WTC11 (cell line): ENCODE results near the gene DNAH1. TPM values are rescaled to one million over a fixed set of nuclear protein-coding genes. Genes with fewer than 3 reads are reported as not detected.

Experiments
- ATAC-seq: fragments of 200-7000 bp; cut with Tn5 transposase; 2 replicates; pipeline ENCODE4 v1.10.0; 2021; ENCODE audit warnings: mild to moderate bottlenecking, moderate library complexity
- CTCF ChIA-PET: fragments of 300-600 bp; sonication (Branson Sonifier 250); formaldehyde crosslinking; loops from one replicate; lab custom pipeline; 2021; ENCODE audit warnings: antibody characterized with exemption; lab: Charles Lee
- POLR2A ChIA-PET: fragments of 350-600 bp; sonication (Branson Sonifier 250); formaldehyde crosslinking; loops from one replicate; lab custom pipeline; 2021; ENCODE audit warnings: antibody characterized with exemption; lab: Charles Lee
- DNase-seq: peaks from one replicate; pipeline ENCODE4 v3.0.0; 2021; ENCODE audit warnings: low spot score
- H3K27ac Mint-ChIP-seq: 2 replicates; pipeline ENCODE4 v1.8.0; 2021; ENCODE audit warnings: mixed read lengths
- H3K27me3 Mint-ChIP-seq: 2 replicates; pipeline ENCODE4 v1.8.0; 2021; ENCODE audit warnings: low read depth, mild to moderate bottlenecking, moderate library complexity, mixed read lengths
- H3K36me3 Mint-ChIP-seq: 2 replicates; pipeline ENCODE4 v1.8.0; 2021; ENCODE audit warnings: mixed read lengths
- H3K4me1 Mint-ChIP-seq: 2 replicates; pipeline ENCODE4 v1.8.0; 2022; ENCODE audit warnings: mixed read lengths
- H3K4me3 Mint-ChIP-seq: 2 replicates; pipeline ENCODE4 v1.8.0; 2021; ENCODE audit warnings: mild to moderate bottlenecking, moderate library complexity, mixed read lengths
- H3K9me3 Mint-ChIP-seq: 2 replicates; pipeline ENCODE4 v1.8.0; 2021; ENCODE audit warnings: mixed read lengths
- CBFB ChIP-seq: sonication (generic); formaldehyde crosslinking; IDR thresholded peaks from 2 replicates; pipeline ENCODE4 v1.8.1; 2022; ENCODE audit warnings: mild to moderate bottlenecking, low read depth, missing genetic modification reagents
- ELF4 ChIP-seq: sonication (generic); formaldehyde crosslinking; IDR thresholded peaks from 2 replicates; pipeline ENCODE4 v1.8.1; 2022; ENCODE audit warnings: low read depth, mild to moderate bottlenecking, moderate library complexity, missing genetic modification reagents
- GTF2I ChIP-seq: fragments of 250-450 bp; sonication (Bioruptor Pico); conservative IDR thresholded peaks from 2 replicates; pipeline ENCODE4 v1.4.0; 2021; ENCODE audit warnings: mild to moderate bottlenecking
- HMGXB4 ChIP-seq: sonication (generic); formaldehyde crosslinking; IDR thresholded peaks from 2 replicates; pipeline ENCODE4 v1.8.1; 2023; ENCODE audit warnings: mild to moderate bottlenecking, moderate library complexity, missing genetic modification reagents
- IRF2 ChIP-seq: sonication (generic); formaldehyde crosslinking; IDR thresholded peaks from 2 replicates; pipeline ENCODE4 v1.8.0; 2022; ENCODE audit warnings: low read depth, missing genetic modification reagents, borderline replicate concordance
- KAT7 ChIP-seq: sonication (generic); formaldehyde crosslinking; IDR thresholded peaks from 2 replicates; pipeline ENCODE4 v1.8.1; 2023; ENCODE audit warnings: missing genetic modification reagents, mild to moderate bottlenecking, borderline replicate concordance
- NFATC4 ChIP-seq: fragments of 250-450 bp; sonication (Bioruptor Pico); IDR thresholded peaks from 2 replicates; pipeline ENCODE4 v1.9.0; 2021; ENCODE audit warnings: mild to moderate bottlenecking
- NR1H2 ChIP-seq: sonication (generic); formaldehyde crosslinking; IDR thresholded peaks from 2 replicates; pipeline ENCODE4 v1.9.0; 2021; ENCODE audit warnings: mild to moderate bottlenecking, moderate library complexity, missing genetic modification reagents
- NR3C1 ChIP-seq: sonication (generic); formaldehyde crosslinking; conservative IDR thresholded peaks from 2 replicates; pipeline ENCODE4 v1.8.1; 2023; ENCODE audit warnings: low read depth, mild to moderate bottlenecking, missing genetic modification reagents
- SMAD4 ChIP-seq: sonication (generic); formaldehyde crosslinking; IDR thresholded peaks from 2 replicates; pipeline ENCODE4 v1.8.0; 2022; ENCODE audit warnings: mild to moderate bottlenecking, missing genetic modification reagents
- ZNF138 ChIP-seq: sonication (generic); formaldehyde crosslinking; conservative IDR thresholded peaks from 2 replicates; pipeline ENCODE4 v1.8.1; 2022; ENCODE audit warnings: mild to moderate bottlenecking, moderate library complexity, missing genetic modification reagents
- ZNF423 ChIP-seq: fragments of 250-450 bp; sonication (Bioruptor Pico); IDR thresholded peaks from 2 replicates; pipeline ENCODE4 v2.1.2; 2022; ENCODE audit warnings: mild to moderate bottlenecking, moderate library complexity
- ZSCAN18 ChIP-seq: fragments of 250-450 bp; sonication (Bioruptor Pico); IDR thresholded peaks from 2 replicates; pipeline ENCODE4 v2.1.2; 2022; ENCODE audit warnings: mild to moderate bottlenecking, moderate library complexity
- total RNA-seq: library from RNA; stranded (reverse); gene quantifications from 3 replicates; pipeline ENCODE4 v1.2.3, GENCODE V29; 2021
- TF ChIP-seq, protein P1 (sequence below): sonication (generic); formaldehyde crosslinking; IDR thresholded peaks from 2 replicates; pipeline ENCODE4 v1.8.0; 2023; ENCODE audit warnings: mild to moderate bottlenecking, missing genetic modification reagents
- TF ChIP-seq, protein P2 (sequence below): sonication (generic); formaldehyde crosslinking; conservative IDR thresholded peaks from 2 replicates; pipeline ENCODE4 v1.8.1; 2022; ENCODE audit warnings: mild to moderate bottlenecking, missing genetic modification reagents
- TF ChIP-seq, protein P3 (sequence below): sonication (generic); formaldehyde crosslinking; IDR thresholded peaks from 2 replicates; pipeline ENCODE4 v1.8.1; 2022; ENCODE audit warnings: low read depth, missing genetic modification reagents, borderline replicate concordance
- TF ChIP-seq, protein P4 (sequence below): sonication (generic); formaldehyde crosslinking; IDR thresholded peaks from 2 replicates; pipeline ENCODE4 v1.8.0; 2023; ENCODE audit warnings: missing genetic modification reagents, mild to moderate bottlenecking, borderline replicate concordance
- TF ChIP-seq, protein P5 (sequence below): sonication (generic); formaldehyde crosslinking; IDR thresholded peaks from 2 replicates; pipeline ENCODE4 v1.8.0; 2023; ENCODE audit warnings: missing genetic modification reagents

The DNAH1 gene
- total RNA-seq, 1 experiment from 2014 or later = 1.5 TPM

GRCh38 chr3:52446631-52447511 is 130.8 kb downstream of the DNAH1 start (continued):
- TF ChIP-seq, protein P1, sequence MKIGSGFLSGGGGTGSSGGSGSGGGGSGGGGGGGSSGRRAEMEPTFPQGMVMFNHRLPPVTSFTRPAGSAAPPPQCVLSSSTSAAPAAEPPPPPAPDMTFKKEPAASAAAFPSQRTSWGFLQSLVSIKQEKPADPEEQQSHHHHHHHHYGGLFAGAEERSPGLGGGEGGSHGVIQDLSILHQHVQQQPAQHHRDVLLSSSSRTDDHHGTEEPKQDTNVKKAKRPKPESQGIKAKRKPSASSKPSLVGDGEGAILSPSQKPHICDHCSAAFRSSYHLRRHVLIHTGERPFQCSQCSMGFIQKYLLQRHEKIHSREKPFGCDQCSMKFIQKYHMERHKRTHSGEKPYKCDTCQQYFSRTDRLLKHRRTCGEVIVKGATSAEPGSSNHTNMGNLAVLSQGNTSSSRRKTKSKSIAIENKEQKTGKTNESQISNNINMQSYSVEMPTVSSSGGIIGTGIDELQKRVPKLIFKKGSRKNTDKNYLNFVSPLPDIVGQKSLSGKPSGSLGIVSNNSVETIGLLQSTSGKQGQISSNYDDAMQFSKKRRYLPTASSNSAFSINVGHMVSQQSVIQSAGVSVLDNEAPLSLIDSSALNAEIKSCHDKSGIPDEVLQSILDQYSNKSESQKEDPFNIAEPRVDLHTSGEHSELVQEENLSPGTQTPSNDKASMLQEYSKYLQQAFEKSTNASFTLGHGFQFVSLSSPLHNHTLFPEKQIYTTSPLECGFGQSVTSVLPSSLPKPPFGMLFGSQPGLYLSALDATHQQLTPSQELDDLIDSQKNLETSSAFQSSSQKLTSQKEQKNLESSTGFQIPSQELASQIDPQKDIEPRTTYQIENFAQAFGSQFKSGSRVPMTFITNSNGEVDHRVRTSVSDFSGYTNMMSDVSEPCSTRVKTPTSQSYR (CRISPR knock-in tag) = no peak
- TF ChIP-seq, protein P2, sequence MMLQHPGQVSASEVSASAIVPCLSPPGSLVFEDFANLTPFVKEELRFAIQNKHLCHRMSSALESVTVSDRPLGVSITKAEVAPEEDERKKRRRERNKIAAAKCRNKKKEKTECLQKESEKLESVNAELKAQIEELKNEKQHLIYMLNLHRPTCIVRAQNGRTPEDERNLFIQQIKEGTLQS (CRISPR knock-in tag) = no peak
- no peak for TF ChIP-seq ZNF138 (CRISPR knock-in tag)

DNA sequence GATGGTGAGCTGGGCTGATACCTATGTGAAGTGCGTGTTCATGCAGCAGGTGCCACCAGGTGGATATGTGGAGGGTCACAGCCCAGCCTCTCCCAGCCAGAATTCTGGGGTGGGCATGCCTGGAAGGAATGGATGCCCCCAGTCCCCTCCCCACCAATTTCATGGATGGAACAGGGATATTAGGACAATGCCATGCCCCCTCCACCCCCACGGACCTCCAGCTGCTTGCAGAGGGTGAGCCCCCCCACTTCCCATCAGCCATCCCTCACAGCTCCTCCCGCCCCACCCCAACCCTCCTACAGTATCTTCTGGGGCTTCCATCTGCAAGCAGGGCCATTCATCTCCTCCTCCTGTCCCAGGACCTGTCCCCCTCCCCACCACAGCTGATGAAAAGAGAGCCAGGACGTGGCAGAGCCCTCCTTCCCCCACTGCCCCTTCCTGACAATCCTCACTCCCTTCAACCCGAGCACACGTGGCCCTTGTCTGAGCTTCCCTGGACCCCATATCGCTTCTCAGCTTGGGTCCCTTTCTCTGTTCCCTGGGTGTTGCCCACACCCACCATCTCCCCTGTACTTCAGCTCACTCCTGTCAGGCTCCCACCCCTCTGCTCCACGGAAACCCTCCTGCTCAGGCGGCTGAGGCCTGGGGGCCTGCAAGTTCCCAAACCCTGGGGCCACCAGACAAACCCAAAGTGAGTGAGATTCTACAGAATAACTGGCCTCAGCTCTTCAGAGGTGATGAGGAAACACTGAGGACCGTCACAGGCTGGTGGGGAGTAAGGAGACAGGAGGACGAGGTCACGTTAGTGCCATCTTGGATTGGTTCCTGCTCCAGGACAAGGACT is 131.6 kb downstream of the DNAH1 start:
- ATAC-seq (no peak), DNase-seq (no peak)
- Mint-ChIP-seq H3K4me1 (peaks cover 11% of the 10 kb centered on the region; the same call in 1 of the 2 replicates), H3K9me3 (no peaks in the 10 kb centered on the region), H3K27me3 (no peaks in the 10 kb centered on the region; the same call in 1 of the 2 replicates), H3K4me3 (no peak overlapping the region), H3K36me3 (no peaks in the 10 kb centered on the region), H3K27ac (no peak overlapping the region)
- TF ChIP-seq KAT7 (CRISPR knock-in tag) (no peak), IRF2 (no peak), CBFB (CRISPR knock-in tag) (no peak), ZNF423 (CRISPR knock-in tag) (no peak), GTF2I (CRISPR knock-in tag) (no peak), HMGXB4 (no peak), ZSCAN18 (CRISPR knock-in tag) (no peak), ELF4 (CRISPR knock-in tag) (no peak), NR3C1 (CRISPR knock-in tag) (no peak), SMAD4 (CRISPR knock-in tag) (no peak), NFATC4 (CRISPR knock-in tag) (no peak), NR1H2 (CRISPR knock-in tag) (no peak)
- TF ChIP-seq, protein P3, sequence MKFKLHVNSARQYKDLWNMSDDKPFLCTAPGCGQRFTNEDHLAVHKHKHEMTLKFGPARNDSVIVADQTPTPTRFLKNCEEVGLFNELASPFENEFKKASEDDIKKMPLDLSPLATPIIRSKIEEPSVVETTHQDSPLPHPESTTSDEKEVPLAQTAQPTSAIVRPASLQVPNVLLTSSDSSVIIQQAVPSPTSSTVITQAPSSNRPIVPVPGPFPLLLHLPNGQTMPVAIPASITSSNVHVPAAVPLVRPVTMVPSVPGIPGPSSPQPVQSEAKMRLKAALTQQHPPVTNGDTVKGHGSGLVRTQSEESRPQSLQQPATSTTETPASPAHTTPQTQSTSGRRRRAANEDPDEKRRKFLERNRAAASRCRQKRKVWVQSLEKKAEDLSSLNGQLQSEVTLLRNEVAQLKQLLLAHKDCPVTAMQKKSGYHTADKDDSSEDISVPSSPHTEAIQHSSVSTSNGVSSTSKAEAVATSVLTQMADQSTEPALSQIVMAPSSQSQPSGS = no peak
- TF ChIP-seq, protein P4, sequence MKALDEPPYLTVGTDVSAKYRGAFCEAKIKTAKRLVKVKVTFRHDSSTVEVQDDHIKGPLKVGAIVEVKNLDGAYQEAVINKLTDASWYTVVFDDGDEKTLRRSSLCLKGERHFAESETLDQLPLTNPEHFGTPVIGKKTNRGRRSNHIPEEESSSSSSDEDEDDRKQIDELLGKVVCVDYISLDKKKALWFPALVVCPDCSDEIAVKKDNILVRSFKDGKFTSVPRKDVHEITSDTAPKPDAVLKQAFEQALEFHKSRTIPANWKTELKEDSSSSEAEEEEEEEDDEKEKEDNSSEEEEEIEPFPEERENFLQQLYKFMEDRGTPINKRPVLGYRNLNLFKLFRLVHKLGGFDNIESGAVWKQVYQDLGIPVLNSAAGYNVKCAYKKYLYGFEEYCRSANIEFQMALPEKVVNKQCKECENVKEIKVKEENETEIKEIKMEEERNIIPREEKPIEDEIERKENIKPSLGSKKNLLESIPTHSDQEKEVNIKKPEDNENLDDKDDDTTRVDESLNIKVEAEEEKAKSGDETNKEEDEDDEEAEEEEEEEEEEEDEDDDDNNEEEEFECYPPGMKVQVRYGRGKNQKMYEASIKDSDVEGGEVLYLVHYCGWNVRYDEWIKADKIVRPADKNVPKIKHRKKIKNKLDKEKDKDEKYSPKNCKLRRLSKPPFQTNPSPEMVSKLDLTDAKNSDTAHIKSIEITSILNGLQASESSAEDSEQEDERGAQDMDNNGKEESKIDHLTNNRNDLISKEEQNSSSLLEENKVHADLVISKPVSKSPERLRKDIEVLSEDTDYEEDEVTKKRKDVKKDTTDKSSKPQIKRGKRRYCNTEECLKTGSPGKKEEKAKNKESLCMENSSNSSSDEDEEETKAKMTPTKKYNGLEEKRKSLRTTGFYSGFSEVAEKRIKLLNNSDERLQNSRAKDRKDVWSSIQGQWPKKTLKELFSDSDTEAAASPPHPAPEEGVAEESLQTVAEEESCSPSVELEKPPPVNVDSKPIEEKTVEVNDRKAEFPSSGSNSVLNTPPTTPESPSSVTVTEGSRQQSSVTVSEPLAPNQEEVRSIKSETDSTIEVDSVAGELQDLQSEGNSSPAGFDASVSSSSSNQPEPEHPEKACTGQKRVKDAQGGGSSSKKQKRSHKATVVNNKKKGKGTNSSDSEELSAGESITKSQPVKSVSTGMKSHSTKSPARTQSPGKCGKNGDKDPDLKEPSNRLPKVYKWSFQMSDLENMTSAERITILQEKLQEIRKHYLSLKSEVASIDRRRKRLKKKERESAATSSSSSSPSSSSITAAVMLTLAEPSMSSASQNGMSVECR (CRISPR knock-in tag) = no peak
- TF ChIP-seq, protein P5, sequence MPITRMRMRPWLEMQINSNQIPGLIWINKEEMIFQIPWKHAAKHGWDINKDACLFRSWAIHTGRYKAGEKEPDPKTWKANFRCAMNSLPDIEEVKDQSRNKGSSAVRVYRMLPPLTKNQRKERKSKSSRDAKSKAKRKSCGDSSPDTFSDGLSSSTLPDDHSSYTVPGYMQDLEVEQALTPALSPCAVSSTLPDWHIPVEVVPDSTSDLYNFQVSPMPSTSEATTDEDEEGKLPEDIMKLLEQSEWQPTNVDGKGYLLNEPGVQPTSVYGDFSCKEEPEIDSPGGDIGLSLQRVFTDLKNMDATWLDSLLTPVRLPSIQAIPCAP (CRISPR knock-in tag) = no peak
- CTCF ChIA-PET = interaction anchor here (0.6 to 7.4 kb wide), 20 partner anchors 11 to 799 kb away, joined by 3 to 82 read pairs (median 6); no protein-coding TSS in a partner anchor
- POLR2A ChIA-PET = interaction anchor here (0.6 kb wide), 1 partner anchor 23 kb away, joined by 8 read pairs; no protein-coding TSS in a partner anchor
